LHCN-M2 (cell line): Measurements from ENCODE around the gene CLEC2A. TPM values are rescaled to one million over a fixed set of nuclear protein-coding genes. Genes with fewer than 3 reads are reported as not detected.

Experiments
- DNase-seq: peaks from one replicate; pipeline ENCODE4 v3.0.0-alpha.2; 2012; ENCODE audit warnings: low read depth
- total RNA-seq: library from RNA; depleted of rRNA; stranded (reverse); fragments of >200 nt; gene quantifications from 2 replicates; pipeline ENCODE4 v1.2.3, GENCODE V29; 2014

The CLEC2A gene
- total RNA-seq, 1 experiment from 2014 or later, result not detected

- no peak for DNase-seq
These were observed 2.9 kb upstream of the CLEC2A start for GRCh38 chr12:9935026-9935425.

GRCh38 chr12:9933958-9934357, 1.8 kb upstream of the CLEC2A start:
- no peak for DNase-seq

GRCh38 chr12:9931245-9931644, 925 bp downstream of the CLEC2A start:
- no peak for DNase-seq

DNA sequence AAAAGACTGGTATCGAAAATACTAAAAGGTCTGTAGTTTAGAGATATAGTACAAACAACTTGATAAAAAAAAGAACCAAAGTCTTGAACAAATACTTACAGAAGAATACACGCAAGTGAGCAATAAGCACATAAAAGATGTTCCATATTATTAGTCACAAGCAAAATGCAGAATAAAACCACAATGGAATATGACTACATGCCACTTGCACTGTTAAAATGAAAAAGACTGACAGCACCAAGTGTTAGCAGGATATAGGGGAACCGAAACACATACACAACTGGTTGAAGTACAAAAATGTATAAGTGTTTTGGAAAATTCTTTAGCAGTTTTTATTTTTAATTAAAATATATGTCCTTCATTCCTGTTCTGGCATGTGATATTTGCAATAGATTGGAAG, 3.6 kb downstream of the CLEC2A start:
- peak; percentile 73 for DNase-seq

DNA sequence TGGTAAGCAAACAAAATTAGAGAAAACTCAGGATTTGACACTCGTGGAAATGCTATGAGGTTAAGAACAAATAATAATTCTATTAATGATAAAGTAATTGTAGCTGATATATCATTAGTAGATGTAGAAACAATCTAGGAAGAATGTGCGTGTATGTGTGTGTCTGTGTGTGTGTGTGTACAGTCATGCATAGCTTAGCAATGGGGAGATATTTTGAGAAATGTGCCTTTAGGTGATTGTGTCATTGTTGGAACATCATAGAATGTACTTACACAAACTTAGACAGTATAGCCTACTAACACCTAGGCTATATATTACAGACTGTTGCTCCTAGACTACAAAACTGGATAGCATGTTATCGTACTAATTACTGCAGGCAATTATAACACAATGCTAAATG, 5.3 kb downstream of the CLEC2A start:
- no peak for DNase-seq

GRCh38 chr12:9925705-9926393, 6.3 kb downstream of the CLEC2A start:
- DNase-seq, result peak; percentile 59

DNA sequence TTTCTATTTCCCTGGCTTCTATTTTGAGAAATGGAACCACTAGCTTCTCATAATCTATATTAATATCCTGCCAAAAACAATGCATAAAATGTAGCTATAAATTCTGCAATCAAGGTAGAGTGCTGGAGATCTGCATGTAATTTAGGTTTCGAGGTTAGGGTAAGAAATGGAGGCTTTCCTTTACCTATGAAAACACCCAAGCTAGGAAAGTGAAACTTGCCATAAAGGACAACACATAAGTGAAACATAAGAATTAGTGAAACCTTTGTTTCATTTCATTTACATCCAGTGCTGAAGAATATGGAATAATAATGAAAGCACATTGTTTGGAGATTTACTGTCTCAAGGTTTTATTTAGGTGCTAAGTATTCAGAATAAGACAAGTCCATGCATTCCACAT, 9.7 kb downstream of the CLEC2A start:
- no peak for DNase-seq

DNA sequence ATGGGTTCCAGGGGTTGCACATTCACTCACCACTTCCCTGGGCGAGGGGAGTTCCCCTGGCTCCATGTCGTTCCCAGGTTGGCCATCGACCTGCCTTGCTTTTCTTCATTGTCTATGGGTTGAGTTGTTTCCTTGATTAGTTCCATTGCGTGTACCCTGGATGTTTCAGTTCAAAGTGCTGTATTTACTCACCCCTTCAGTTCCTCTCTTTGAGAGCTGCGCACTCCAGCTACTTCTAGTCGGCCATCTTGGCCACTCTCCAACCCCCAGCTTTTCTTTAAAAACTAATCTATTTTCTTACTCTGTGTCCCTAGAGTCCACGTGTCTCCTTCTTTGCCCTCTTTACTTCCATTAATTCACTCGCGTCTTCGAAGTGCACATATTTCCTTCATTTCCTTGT, 11.7 kb downstream of the CLEC2A start:
- DNase-seq, result no peak

DNA sequence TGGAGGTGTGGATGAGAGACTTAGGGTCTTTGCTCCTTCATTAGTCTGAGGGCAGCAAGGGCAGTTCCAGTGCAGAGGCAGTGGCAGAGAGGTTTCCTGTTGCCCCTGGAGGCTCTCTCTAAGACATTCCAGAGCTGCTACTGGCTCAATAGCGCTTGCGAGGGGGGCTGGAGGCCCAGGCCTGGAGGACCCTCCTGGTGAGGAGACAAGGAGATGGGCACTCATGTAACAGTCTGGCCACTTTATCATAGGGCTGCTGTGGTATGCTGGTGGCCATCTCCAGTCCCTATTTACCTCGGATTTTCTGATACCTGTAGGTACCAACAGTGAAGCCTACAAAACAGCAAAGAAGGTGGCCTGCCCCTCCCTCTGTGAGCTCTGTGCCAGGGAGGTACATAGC, 12.7 kb downstream of the CLEC2A start:
- no peak for DNase-seq

DNA sequence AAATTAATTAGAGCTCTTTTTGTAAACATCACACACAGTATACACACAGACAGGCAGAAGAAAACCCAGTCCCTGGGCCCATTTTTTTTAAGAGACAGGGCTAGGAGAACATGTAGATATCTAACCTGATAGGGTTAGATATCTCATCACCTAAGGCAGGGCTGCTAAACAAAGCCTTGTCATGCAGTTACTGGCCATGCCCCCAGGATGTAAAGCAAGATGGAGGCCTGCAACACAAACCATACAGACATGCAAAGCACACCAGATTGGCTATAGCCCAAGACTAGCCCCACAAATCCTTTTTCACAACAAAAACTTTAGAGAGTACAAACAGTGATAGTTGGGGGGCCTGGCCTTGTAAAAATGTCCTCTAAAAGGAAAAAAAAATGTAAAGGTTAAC, 20.5 kb downstream of the CLEC2A start:
- DNase-seq, result no peak

DNA sequence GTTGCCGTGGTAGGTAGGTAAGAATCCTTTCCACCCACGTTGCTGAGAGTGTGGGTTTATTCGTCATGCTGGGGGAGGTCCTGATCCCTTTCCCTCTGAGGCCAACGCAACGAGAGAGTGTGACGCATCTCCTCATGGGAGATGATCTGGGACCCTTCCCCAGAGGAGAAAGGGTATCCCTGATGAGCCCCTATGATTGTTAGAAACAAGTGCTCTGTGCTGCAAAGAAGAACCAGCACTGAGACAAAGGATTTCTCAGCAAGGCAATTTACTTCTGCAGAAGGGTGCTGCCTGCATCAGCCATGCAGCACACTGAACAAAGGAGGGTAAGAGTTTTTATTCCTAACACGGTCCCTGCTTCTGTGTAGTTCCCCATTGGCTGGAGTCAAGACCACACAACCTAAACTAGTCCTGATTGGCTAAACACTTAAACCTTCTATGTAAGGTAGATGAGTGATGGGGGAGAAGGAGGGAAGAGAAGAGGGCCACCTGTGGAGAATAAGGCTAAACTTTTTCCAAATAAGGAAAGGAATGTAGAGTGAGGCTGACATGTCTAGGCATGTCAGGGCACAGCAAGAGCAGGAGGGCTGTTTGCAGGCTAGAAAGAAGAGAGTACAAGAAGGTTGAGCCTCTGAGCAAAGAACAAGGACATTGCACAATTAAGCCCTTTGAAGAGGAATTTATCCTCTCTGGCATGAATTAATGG, 21.3 kb downstream of the CLEC2A start:
- DNase-seq, result peak; percentile 5

DNA sequence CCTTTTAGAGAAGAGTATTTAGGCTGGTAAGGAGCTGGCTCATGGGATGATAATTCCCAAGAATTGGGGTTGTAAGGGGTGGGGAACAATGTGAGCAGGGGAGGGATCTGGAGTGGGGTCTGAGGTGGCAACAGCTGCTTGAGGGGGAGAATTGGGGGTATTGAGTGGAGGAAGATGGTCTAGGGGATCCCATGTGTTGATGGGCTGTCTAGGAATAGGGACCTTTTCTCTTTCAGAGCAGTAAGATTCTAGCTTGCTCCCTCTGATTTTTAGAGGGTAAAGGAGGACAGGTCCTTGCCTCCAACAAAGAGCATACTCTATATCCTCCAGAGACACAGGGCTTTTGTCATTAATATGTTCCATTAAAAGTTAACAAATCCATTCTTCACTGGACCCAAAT, 22.4 kb downstream of the CLEC2A start:
- no peak for DNase-seq

DNA sequence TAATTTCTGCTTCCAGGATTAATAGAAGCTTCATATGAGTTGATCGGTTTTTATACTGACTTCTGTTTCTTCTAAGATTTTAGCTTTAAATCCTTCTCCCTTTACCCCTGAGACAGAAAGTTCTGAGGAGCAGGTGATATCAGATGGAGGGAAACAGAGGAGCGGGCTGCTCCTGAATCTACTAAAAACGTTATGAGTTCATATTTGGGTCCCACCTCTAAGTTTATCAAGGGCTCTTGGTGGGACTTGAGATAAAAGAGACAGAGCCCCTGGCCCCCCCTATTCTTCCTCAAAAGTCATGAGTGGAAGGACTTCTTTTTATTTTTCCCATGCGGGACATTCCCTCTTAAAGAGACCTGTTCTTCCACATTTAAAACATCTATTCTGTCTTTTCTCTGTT, 23.8 kb downstream of the CLEC2A start:
- no peak for DNase-seq

GRCh38 chr12:9907769-9908168, 24.4 kb downstream of the CLEC2A start:
- DNase-seq, result no peak

- DNase-seq, result peak; percentile 3
These were observed 25.3 kb downstream of the CLEC2A start for GRCh38 chr12:9906873-9907272.

- DNase-seq, result no peak
These were observed 29.5 kb downstream of the CLEC2A start for GRCh38 chr12:9902539-9903228.

DNA sequence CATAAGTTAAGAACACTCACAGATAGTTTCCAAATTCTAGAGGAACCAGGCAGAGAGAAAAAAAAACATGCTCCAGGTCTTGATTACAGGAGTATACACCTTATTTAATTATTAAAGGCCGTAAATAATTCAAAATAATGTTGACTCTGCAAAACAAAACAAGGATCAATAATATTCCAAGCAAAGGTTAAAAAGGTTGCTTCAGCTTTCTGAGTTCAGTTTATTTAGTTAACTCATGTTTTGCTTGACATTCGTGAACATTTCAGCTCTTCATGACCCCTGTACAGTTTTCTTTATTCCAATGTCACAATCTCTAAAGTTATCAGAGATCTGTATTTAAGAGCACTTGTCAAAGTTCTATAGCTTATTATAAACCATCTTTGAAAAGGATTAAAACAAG, 31.2 kb downstream of the CLEC2A start:
- DNase-seq, result no peak

DNA sequence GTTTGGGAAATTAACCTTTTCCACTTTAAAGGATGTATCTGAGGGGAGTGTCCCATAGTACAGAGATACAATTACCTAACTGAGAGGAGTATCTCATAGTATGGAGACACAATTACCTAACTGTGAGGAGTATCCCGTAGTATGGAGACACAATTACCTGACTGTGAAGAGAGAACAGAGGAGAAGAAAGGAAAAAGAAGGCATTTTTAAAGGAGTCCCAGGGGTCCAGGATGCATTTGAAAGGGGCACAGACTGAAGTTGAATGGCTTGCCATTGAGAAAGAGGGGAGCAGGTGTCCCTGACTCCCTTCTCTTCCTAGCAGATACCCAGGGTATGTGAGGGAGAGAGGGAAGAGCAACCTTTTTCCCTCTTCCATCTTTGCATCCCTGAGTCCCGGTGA, 33.0 kb downstream of the CLEC2A start:
- DNase-seq, result no peak

DNA sequence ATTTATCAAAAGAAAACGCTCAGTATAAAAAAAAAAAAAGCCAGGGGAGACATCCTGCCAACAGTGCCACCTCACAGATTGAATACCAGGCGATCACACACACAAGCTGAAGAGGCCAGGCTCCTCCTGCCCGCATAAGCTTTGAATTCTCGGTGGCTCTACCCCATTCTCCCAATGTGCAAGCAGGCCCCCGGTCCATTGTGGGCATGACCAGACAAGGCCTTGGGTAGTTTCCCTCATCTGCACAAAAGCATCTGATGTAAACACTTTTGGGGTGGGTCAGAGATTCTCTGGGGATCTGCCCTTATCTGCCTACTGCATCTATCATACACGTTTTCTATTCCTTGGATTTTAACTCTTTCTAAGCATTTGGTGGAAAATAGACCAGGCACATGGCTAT, 34.6 kb downstream of the CLEC2A start:
- no peak for DNase-seq

DNA sequence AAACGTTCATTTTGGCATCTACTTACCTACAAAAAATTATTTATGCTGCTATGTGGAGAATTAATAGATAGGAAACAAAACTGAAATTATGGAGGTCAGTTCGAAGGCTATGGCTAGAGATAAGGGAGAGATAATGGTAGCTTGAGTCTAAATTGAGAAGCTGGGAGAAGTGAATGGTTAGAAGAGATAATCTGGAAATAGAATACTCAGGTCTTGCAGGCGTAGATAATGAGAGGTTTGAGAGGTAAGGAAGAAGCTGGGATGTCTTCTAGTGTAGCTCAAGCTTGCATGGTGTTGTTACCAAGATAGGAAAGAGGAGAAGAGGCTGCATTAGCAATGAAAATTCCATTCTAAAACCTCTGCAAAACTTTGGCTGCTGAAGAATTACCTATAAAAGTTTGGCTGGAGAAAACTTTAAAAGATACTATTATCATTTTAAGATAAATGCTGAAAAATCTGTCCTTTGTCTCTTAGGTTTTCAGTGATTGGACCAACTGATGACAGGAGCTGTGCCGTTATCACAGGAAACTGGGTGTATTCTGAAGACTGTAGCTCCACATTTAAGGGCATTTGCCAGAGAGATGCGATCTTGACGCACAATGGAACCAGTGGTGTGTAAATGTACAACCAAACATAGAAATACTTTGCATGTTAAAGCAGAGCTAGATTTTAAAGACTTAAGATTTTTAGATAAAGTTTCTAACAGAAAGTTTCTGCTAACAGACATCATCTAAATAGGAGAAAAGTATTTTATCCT, 36.8 kb downstream of the CLEC2A start:
- DNase-seq, result no peak

GRCh38 chr12:9888665-9889273, 43.4 kb downstream of the CLEC2A start:
- DNase-seq, result no peak

DNA sequence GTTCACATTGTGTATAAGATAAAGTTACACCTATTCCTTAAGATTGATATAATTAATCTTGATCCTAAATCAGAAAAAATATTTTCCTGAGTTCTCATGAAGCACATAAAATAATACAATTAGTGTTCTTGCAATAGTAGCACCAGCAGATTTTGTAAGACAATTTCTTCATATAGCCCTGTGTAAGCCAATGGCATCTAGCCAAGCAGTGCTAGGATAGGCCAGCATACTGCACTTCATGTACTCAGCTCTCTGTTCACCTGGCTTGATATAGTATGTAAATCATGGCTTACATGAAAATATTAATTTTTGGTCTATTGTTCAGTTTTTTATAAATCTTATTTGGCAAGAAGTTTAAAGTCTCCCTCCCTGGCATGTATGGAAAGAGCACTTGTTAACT, 49.0 kb downstream of the CLEC2A start:
- no peak for DNase-seq
